ENCODE data around the gene FMNL1.

Gene FMNL1

GRCh38 chr17:45223539-45224528 lies 2.1 kb downstream of the FMNL1 start:
- no peak for DNase-seq (ENCODE audit: low read depth)

- no peak for DNase-seq (ENCODE audit: low read depth)
Measured at GRCh38 chr17:45224671-45225050, 3.0 kb downstream of the FMNL1 start.

GRCh38 chr17:45225051-45225700 lies 3.5 kb downstream of the FMNL1 start:
- no peak for DNase-seq (ENCODE audit: low read depth)

- DNase-seq (ENCODE audit: low read depth), result no peak
Measured at GRCh38 chr17:45225964-45226530, 4.4 kb downstream of the FMNL1 start.

GRCh38 chr17:45226576-45226975 lies 4.9 kb downstream of the FMNL1 start:
- DNase-seq (ENCODE audit: low read depth), result no peak

GRCh38 chr17:45227101-45227925 lies 5.6 kb downstream of the FMNL1 start:
- no peak for DNase-seq (ENCODE audit: low read depth)

- no peak for DNase-seq (ENCODE audit: low read depth)
Measured at GRCh38 chr17:45227926-45228762, 6.5 kb downstream of the FMNL1 start.

- no peak for DNase-seq (ENCODE audit: low read depth)
Measured at GRCh38 chr17:45228763-45229539, 7.3 kb downstream of the FMNL1 start.

- DNase-seq (ENCODE audit: low read depth), result no peak
Measured at GRCh38 chr17:45229681-45230409, 8.2 kb downstream of the FMNL1 start.

- no peak for DNase-seq (ENCODE audit: low read depth)
Measured at GRCh38 chr17:45230410-45230786, 8.7 kb downstream of the FMNL1 start.

- DNase-seq (ENCODE audit: low read depth), result no peak
Measured at GRCh38 chr17:45230787-45231480, 9.2 kb downstream of the FMNL1 start.

- no peak for DNase-seq (ENCODE audit: low read depth)
Measured at GRCh38 chr17:45231481-45232116, 9.9 kb downstream of the FMNL1 start.

- no peak for DNase-seq (ENCODE audit: low read depth)
Measured at GRCh38 chr17:45232514-45233422, 11.1 kb downstream of the FMNL1 start.

- no peak for DNase-seq (ENCODE audit: low read depth)
Measured at GRCh38 chr17:45233423-45233924, 11.8 kb downstream of the FMNL1 start.

GRCh38 chr17:45234641-45235415 lies 13.1 kb downstream of the FMNL1 start:
- no peak for DNase-seq (ENCODE audit: low read depth)
